IMR-90 (cell line): ENCODE measurements around the gene ZNRF4. TPM values are rescaled to one million over a fixed set of nuclear protein-coding genes. Genes with fewer than 3 reads are reported as not detected.

ENCODE experiments used
- ATAC-seq: fragments of 200-7000 bp; cut with Tn5 transposase; 2 replicates; pipeline ENCODE4 v1.9.1; 2020; ENCODE audit warnings: low read depth, mild to moderate bottlenecking, moderate library complexity
- BruUV-seq: library from RNA; stranded (reverse); fragments of 400-500 nt; replicated peaks from 2 replicates; lab custom pipeline; 2021; lab: Mats Ljungman, UMichigan
- CTCF ChIA-PET: fragments of 300-600 bp; formaldehyde crosslinking; extraction: SDS; loops from one replicate; lab custom pipeline; 2021; ENCODE audit warnings: antibody characterized with exemption; lab: Yijun Ruan, JAX
- POLR2A ChIA-PET: fragments of 300-600 bp; sonication (Branson Sonifier 250); formaldehyde crosslinking; loops from one replicate; lab custom pipeline; 2022; ENCODE audit warnings: antibody characterized with exemption; ENCODE audit not compliant: unreplicated experiment; lab: Charles Lee
- DNase-seq: peaks from one replicate; pipeline ENCODE4 v3.0.0; 2013
- H2AFZ ChIP-seq: replicated peaks from 2 replicates; pipeline ENCODE3; 2013; ENCODE audit warnings: low read length, mild to moderate bottlenecking; ENCODE audit not compliant: poor library complexity
- H2AK5ac ChIP-seq: 2 replicates; pipeline ENCODE4 v1.6.1; 2013; ENCODE audit warnings: low read depth, low read length, inconsistent platforms
- H2AK9ac ChIP-seq: replicated peaks from 2 replicates; pipeline ENCODE3; 2013; ENCODE audit warnings: mild to moderate bottlenecking, low read depth, low read length, moderate library complexity; ENCODE audit not compliant: poor library complexity
- H2BK120ac ChIP-seq: 2 replicates; pipeline ENCODE4 v1.6.1; 2013; ENCODE audit warnings: low read depth, low read length, inconsistent platforms
- H2BK15ac ChIP-seq: 3 replicates; pipeline ENCODE4 v1.6.1; 2013; ENCODE audit warnings: low read depth, low read length, inconsistent platforms
- H2BK20ac ChIP-seq: 2 replicates; pipeline ENCODE4 v1.6.1; 2013; ENCODE audit warnings: low read depth, mild to moderate bottlenecking, inconsistent platforms, low read length, moderate library complexity
- H2BK5ac ChIP-seq: 2 replicates; pipeline ENCODE4 v1.6.1; 2013; ENCODE audit warnings: mild to moderate bottlenecking, low read depth, low read length, inconsistent platforms; ENCODE audit not compliant: poor library complexity, severe bottlenecking
- H3K14ac ChIP-seq: replicated peaks from 2 replicates; pipeline ENCODE4 v1.6.1; 2013; ENCODE audit warnings: low read depth, low read length, inconsistent platforms
- H3K18ac ChIP-seq: 2 replicates; pipeline ENCODE4 v1.6.1; 2013; ENCODE audit warnings: low read depth, low read length, control low read depth
- H3K23ac ChIP-seq: 2 replicates; pipeline ENCODE4 v1.6.1; 2013; ENCODE audit warnings: low read depth, low read length, inconsistent platforms
- H3K27ac ChIP-seq: 2 replicates; pipeline ENCODE4 v1.5.1; 2013; ENCODE audit warnings: mild to moderate bottlenecking, control low read depth, low read length; ENCODE audit not compliant: insufficient read depth
- H3K27me3 ChIP-seq: 2 replicates; pipeline ENCODE4 v1.6.1; 2013; ENCODE audit warnings: low read length; ENCODE audit not compliant: control insufficient read depth, insufficient read depth
- H3K36me3 ChIP-seq: 2 replicates; pipeline ENCODE4 v1.6.1; 2013; ENCODE audit warnings: low read length, mixed read lengths; ENCODE audit not compliant: control insufficient read depth, insufficient read depth
- H3K4ac ChIP-seq: 2 replicates; pipeline ENCODE4 v1.6.1; 2013; ENCODE audit warnings: low read depth, low read length, inconsistent platforms
- H3K4me1 ChIP-seq: 2 replicates; pipeline ENCODE4 v1.6.1; 2013; ENCODE audit warnings: low read length, mixed read lengths; ENCODE audit not compliant: control insufficient read depth, insufficient read depth
- H3K4me2 ChIP-seq: 2 replicates; pipeline ENCODE4 v1.6.1; 2013; ENCODE audit warnings: low read depth, mild to moderate bottlenecking, control low read depth, low read length, moderate library complexity
- H3K4me3 ChIP-seq: 2 replicates; pipeline ENCODE4 v1.5.1; 2013; ENCODE audit warnings: low read depth, mild to moderate bottlenecking, control low read depth, low read length, moderate library complexity; ENCODE audit not compliant: insufficient read depth
- H3K56ac ChIP-seq: 2 replicates; pipeline ENCODE4 v1.6.1; 2013; ENCODE audit warnings: low read length, inconsistent platforms; ENCODE audit not compliant: insufficient read depth; ENCODE audit errors: extremely low read depth
- H3K79me1 ChIP-seq, 2 experiments: 2 replicates each; pipeline ENCODE4 v1.6.1; 2013; ENCODE audit warnings: low read length in 2 of 2, inconsistent platforms in 1 of 2, low read depth in 1 of 2
- H3K9ac ChIP-seq: 2 replicates; pipeline ENCODE4 v1.6.1; 2013; ENCODE audit warnings: low read depth, low read length, control low read depth
- H3K9me1 ChIP-seq: 2 replicates; pipeline ENCODE4 v1.6.1; 2013; ENCODE audit warnings: low read length, inconsistent platforms; ENCODE audit not compliant: insufficient read depth
- H3K9me3 ChIP-seq: 2 replicates; pipeline ENCODE4 v1.6.1; 2013; ENCODE audit warnings: low read length; ENCODE audit not compliant: control insufficient read depth, insufficient read depth
- H4K20me1 ChIP-seq: 2 replicates; pipeline ENCODE4 v1.6.1; 2013; ENCODE audit warnings: low read length, inconsistent platforms; ENCODE audit not compliant: insufficient read depth
- H4K5ac ChIP-seq: 2 replicates; pipeline ENCODE4 v1.6.1; 2013; ENCODE audit warnings: mild to moderate bottlenecking, low read depth, low read length, control low read depth
- H4K8ac ChIP-seq, 2 experiments: 2 replicates each; pipeline ENCODE4 v1.6.1; 2013; ENCODE audit warnings: low read depth in 2 of 2, low read length in 2 of 2, control low read depth in 1 of 2, inconsistent platforms in 1 of 2
- H4K91ac ChIP-seq: 2 replicates; pipeline ENCODE4 v1.6.1; 2013; ENCODE audit warnings: low read depth, low read length, inconsistent platforms; ENCODE audit not compliant: insufficient read depth
- BHLHE40 ChIP-seq: fragments of 150-350 bp; IDR thresholded peaks from 2 replicates; pipeline ENCODE4 v1.6.1; 2016; ENCODE audit warnings: mild to moderate bottlenecking, low read depth, low read length
- CEBPB ChIP-seq: IDR thresholded peaks from 2 replicates; pipeline ENCODE4 v1.6.1; 2012; ENCODE audit warnings: low read depth, low read length, improper control_type of control experiment
- CHD1 ChIP-seq: IDR thresholded peaks from 2 replicates; pipeline ENCODE4 v1.6.1; 2012; ENCODE audit warnings: low read depth, low read length, improper control_type of control experiment
- CTCF ChIP-seq: conservative IDR thresholded peaks from 2 replicates; pipeline ENCODE4 v1.5.1; 2012; ENCODE audit warnings: mild to moderate bottlenecking, low read depth, low read length, improper control_type of control experiment
- FOS ChIP-seq: fragments of 150-350 bp; IDR thresholded peaks from 2 replicates; pipeline ENCODE4 v1.6.1; 2016; ENCODE audit warnings: low read depth, low read length
- MAFK ChIP-seq: IDR thresholded peaks from 2 replicates; pipeline ENCODE4 v1.6.1; 2012; ENCODE audit warnings: low read depth, low read length, improper control_type of control experiment
- MAZ ChIP-seq: IDR thresholded peaks from 2 replicates; pipeline ENCODE4 v1.6.1; 2012; ENCODE audit warnings: low read depth, mild to moderate bottlenecking, low read length, improper control_type of control experiment, moderate library complexity, borderline replicate concordance
- MXI1 ChIP-seq: IDR thresholded peaks from 2 replicates; pipeline ENCODE4 v1.6.1; 2012; ENCODE audit warnings: low read depth, mild to moderate bottlenecking, low read length, moderate library complexity, borderline replicate concordance
- NFE2L2 ChIP-seq: fragments of 150-350 bp; IDR thresholded peaks from 2 replicates; pipeline ENCODE4 v1.6.1; 2016; ENCODE audit warnings: low read depth, mild to moderate bottlenecking, low read length
- POLR2A ChIP-seq: IDR thresholded peaks from 2 replicates; pipeline ENCODE4 v1.6.1; 2012; ENCODE audit warnings: mild to moderate bottlenecking, low read depth, low read length
- RAD21 ChIP-seq: IDR thresholded peaks from 2 replicates; pipeline ENCODE4 v1.6.1; 2012; ENCODE audit warnings: low read length, improper control_type of control experiment
- RCOR1 ChIP-seq: IDR thresholded peaks from 2 replicates; pipeline ENCODE4 v1.6.1; 2012; ENCODE audit warnings: mild to moderate bottlenecking, low read length, improper control_type of control experiment; ENCODE audit not compliant: insufficient replicate concordance
- RFX5 ChIP-seq: IDR thresholded peaks from 2 replicates; pipeline ENCODE4 v1.8.0; 2012; ENCODE audit warnings: low read depth, mild to moderate bottlenecking, low read length, moderate library complexity
- SMC3 ChIP-seq: fragments of 150-350 bp; IDR thresholded peaks from 2 replicates; pipeline ENCODE4 v1.6.1; 2016; ENCODE audit warnings: low read depth, mild to moderate bottlenecking, antibody characterized with exemption, low read length, moderate library complexity
- USF2 ChIP-seq: fragments of 150-350 bp; IDR thresholded peaks from 2 replicates; pipeline ENCODE4 v1.6.1; 2017; ENCODE audit warnings: mild to moderate bottlenecking, antibody characterized with exemption, low read length, low read depth
- WGBS, 2 experiments: methylation state at CpG; one replicate each; pipeline versions ENCODE4 v1.1.5 to v1.1.7; 2013; ENCODE audit warnings: missing lambda C conversion rate in 2 of 2; ENCODE audit not compliant: insufficient read length in 1 of 2; ENCODE audit errors: extremely low coverage in 2 of 2; 5-methylcytosine and 5-hydroxymethylcytosine counted together
- dilution Hi-C: fragments of 300-500 bp; cut with HindIII; formaldehyde crosslinking; loops from one replicate; pipeline ENCODE4 v1.14.3; 2018; ENCODE audit warnings: low sequenced_read_pairs; ENCODE audit not compliant: unreplicated experiment
- in situ Hi-C: fragments of 300-500 bp; cut with MboI; formaldehyde crosslinking; loops from 3 replicates; pipeline ENCODE4 v1.14.3; 2019; ENCODE audit warnings: low sequenced_read_pairs, inconsistent platforms, mixed read lengths
- intact Hi-C: fragments of 100-400 bp; cut with micrococcal nuclease; formaldehyde crosslinking; loops from 2 replicates; pipeline ENCODE4 v1.10.0; 2022
- polyA plus RNA-seq, 3 experiments: library from polyadenylated mRNA; depleted of rRNA; stranded (reverse); fragments of >200 nt; gene quantifications; 2 replicates each; pipeline ENCODE4 v1.2.3, GENCODE V29; 2012; ENCODE audit warnings: low replicate concordance in 1 of 3
- total RNA-seq: library from RNA; depleted of rRNA; stranded (reverse); fragments of >200 nt; gene quantifications from 2 replicates; pipeline ENCODE4 v1.2.3, GENCODE V29; 2012
- TF ChIP-seq, protein P1 (sequence below): fragments of 150-350 bp; IDR thresholded peaks from 2 replicates; pipeline ENCODE4 v1.6.1; 2016; ENCODE audit warnings: low read depth, mild to moderate bottlenecking, low read length, moderate library complexity, borderline replicate concordance

ZNRF4 gene
- total and polyA plus RNA-seq, 2 of the 4 experiments (the other 2 are of a cell fraction): not detected

DNA sequence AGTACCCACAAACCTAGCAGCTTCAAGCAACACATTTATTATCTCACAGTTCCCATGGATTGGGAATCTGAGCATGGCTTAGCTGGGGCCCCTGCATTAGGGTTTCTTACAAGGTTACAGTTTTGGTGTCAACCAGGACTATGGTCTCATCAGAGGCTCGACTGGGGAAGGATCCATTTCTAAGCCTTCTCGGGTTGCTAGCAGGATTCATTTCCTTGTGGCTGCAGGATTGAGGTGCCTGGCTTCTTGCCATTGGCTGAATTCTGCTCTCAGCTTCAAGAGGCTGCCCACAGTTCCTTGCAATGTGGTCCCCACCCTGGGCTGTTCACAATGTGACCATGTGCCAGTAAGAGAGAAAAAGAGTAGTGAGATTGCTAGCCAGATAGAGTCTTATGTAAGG lies 26.7 kb downstream of the ZNRF4 start:
- 74% methylated on average over 2 of the region's 2 CpGs; no CpG with 5 or more reads in 1 of the 2 experiments for WGBS, 2 experiments
- Histone ChIP-seq H3K4ac (no peak overlapping the region), H3K56ac (no peak overlapping the region), H3K4me2 (no peak overlapping the region), H2AK9ac (no peak overlapping the region), H4K91ac (no peak overlapping the region), H3K9me1 (no peaks in the 10 kb centered on the region), H3K27me3 (peaks cover 31% of the 10 kb centered on the region), H4K5ac (no peak overlapping the region), H2BK120ac (no peak overlapping the region), H3K14ac (no peak overlapping the region), H3K4me1 (peaks cover 3% of the 10 kb centered on the region; the same call in 1 of the 2 replicates), H4K20me1 (peaks cover 4% of the 10 kb centered on the region; the same call in 1 of the 2 replicates), H2AFZ (no peak overlapping the region), H3K18ac (no peak overlapping the region), H3K23ac (no peak overlapping the region), H3K36me3 (no peaks in the 10 kb centered on the region), H2BK20ac (no peak overlapping the region), H4K8ac (no peak overlapping the region), H3K27ac (no peak overlapping the region), H3K9me3 (peaks cover 13% of the 10 kb centered on the region), H3K4me3 (no peak overlapping the region), H2BK5ac (no peak overlapping the region), H3K79me1 (no peaks in the 10 kb centered on the region), H2BK15ac (no peak overlapping the region), H2AK5ac (no peak overlapping the region), H3K9ac (no peak overlapping the region)
- in situ Hi-C loops: no loop called here
- DNase-seq (no peak), ATAC-seq (no peak)
- intact Hi-C loops: no loop called here
- BruUV-seq: no TSS peak
- TF ChIP-seq POLR2A: no peak
- TF ChIP-seq MXI1: no peak
- TF ChIP-seq MAFK: no peak
- TF ChIP-seq RCOR1: no peak
- no peak for TF ChIP-seq FOS
- TF ChIP-seq MAZ: no peak
- no peak for TF ChIP-seq BHLHE40
- no peak for TF ChIP-seq NFE2L2
- no peak for TF ChIP-seq CHD1
- TF ChIP-seq, protein P1, sequence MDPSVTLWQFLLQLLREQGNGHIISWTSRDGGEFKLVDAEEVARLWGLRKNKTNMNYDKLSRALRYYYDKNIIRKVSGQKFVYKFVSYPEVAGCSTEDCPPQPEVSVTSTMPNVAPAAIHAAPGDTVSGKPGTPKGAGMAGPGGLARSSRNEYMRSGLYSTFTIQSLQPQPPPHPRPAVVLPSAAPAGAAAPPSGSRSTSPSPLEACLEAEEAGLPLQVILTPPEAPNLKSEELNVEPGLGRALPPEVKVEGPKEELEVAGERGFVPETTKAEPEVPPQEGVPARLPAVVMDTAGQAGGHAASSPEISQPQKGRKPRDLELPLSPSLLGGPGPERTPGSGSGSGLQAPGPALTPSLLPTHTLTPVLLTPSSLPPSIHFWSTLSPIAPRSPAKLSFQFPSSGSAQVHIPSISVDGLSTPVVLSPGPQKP: no peak
- TF ChIP-seq CEBPB: no peak
- no peak for TF ChIP-seq SMC3
- no peak for TF ChIP-seq USF2
- no peak for TF ChIP-seq CTCF
- TF ChIP-seq RAD21: no peak
- TF ChIP-seq RFX5: no peak
- dilution Hi-C loops: no loop called here
- POLR2A ChIA-PET: no interaction called here
- CTCF ChIA-PET: no interaction called here
